HFFc6 (cell line): ENCODE results near the gene LMO1. TPM values are rescaled to one million over a fixed set of nuclear protein-coding genes. Genes with fewer than 3 reads are reported as not detected.

ENCODE experiments used
- DNase-seq: peaks from one replicate; pipeline ENCODE4 v3.0.0-alpha.2; 2018
- H3K27ac Mint-ChIP-seq: 2 replicates; pipeline ENCODE4 v1.8.0; 2020; ENCODE audit warnings: mild to moderate bottlenecking, mixed read lengths
- H3K27me3 Mint-ChIP-seq: 2 replicates; pipeline ENCODE4 v1.8.0; 2021; ENCODE audit warnings: mild to moderate bottlenecking, moderate library complexity, mixed read lengths; ENCODE audit not compliant: insufficient read depth
- H3K36me3 Mint-ChIP-seq: 2 replicates; pipeline ENCODE4 v1.8.0; 2021; ENCODE audit warnings: low read depth, mixed read lengths
- H3K4me1 Mint-ChIP-seq: 2 replicates; pipeline ENCODE4 v1.8.0; 2020; ENCODE audit warnings: low read depth, mixed read lengths
- H3K4me3 Mint-ChIP-seq: 2 replicates; pipeline ENCODE4 v1.8.0; 2020; ENCODE audit warnings: mild to moderate bottlenecking, moderate library complexity, mixed read lengths
- H3K9me3 Mint-ChIP-seq: 2 replicates; pipeline ENCODE4 v1.8.0; 2020; ENCODE audit warnings: mild to moderate bottlenecking, mixed read lengths
- total RNA-seq, 6 experiments: library from RNA; stranded (reverse); fragmentation: NEBNext Ultra II Directional; extraction: Animal tissue kit (Norgen Biotek cat#: 25700); gene quantifications; 2 replicates in 1 of 6; 3 replicates in 5 of 6; pipeline ENCODE4 v1.2.3, GENCODE V29; 2021
- TF ChIP-seq, protein P1 (sequence below): fragments of 200-600 bp; sonication (generic); IDR thresholded peaks from 2 replicates; pipeline ENCODE4 v1.5.0; 2021; ENCODE audit warnings: antibody characterized with exemption, mild to moderate bottlenecking

Gene LMO1
- total RNA-seq, 6 experiments from 2014 or later, result not detected

DNA sequence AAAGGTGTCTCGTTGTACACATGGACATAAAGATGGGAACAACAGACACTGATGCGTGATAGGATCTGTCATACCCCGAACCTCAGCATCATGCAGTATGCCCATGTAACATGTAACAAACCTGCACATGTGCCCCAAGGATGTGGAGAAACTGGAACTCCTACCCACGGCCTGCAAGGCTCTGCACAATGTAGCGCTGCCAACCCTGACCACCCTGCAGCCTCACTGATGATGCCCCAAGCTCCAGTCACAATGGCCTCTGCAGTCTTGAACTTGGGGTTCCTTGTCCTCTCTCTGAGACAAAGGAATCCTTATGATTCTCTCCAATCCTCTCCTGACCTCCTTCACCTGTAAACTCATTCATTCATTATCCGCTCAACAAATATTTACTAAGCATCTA, 14.2 kb downstream of the LMO1 start:
- Mint-ChIP-seq H3K27me3 (peaks cover 33% of the 10 kb centered on the region), H3K27ac (no peak overlapping the region), H3K4me1 (peaks cover 4% of the 10 kb centered on the region; the same call in 1 of the 2 replicates), H3K9me3 (no peaks in the 10 kb centered on the region), H3K4me3 (no peak overlapping the region), H3K36me3 (no peaks in the 10 kb centered on the region)
- TF ChIP-seq, protein P1, sequence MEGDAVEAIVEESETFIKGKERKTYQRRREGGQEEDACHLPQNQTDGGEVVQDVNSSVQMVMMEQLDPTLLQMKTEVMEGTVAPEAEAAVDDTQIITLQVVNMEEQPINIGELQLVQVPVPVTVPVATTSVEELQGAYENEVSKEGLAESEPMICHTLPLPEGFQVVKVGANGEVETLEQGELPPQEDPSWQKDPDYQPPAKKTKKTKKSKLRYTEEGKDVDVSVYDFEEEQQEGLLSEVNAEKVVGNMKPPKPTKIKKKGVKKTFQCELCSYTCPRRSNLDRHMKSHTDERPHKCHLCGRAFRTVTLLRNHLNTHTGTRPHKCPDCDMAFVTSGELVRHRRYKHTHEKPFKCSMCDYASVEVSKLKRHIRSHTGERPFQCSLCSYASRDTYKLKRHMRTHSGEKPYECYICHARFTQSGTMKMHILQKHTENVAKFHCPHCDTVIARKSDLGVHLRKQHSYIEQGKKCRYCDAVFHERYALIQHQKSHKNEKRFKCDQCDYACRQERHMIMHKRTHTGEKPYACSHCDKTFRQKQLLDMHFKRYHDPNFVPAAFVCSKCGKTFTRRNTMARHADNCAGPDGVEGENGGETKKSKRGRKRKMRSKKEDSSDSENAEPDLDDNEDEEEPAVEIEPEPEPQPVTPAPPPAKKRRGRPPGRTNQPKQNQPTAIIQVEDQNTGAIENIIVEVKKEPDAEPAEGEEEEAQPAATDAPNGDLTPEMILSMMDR, result no peak
- no peak for DNase-seq

DNA sequence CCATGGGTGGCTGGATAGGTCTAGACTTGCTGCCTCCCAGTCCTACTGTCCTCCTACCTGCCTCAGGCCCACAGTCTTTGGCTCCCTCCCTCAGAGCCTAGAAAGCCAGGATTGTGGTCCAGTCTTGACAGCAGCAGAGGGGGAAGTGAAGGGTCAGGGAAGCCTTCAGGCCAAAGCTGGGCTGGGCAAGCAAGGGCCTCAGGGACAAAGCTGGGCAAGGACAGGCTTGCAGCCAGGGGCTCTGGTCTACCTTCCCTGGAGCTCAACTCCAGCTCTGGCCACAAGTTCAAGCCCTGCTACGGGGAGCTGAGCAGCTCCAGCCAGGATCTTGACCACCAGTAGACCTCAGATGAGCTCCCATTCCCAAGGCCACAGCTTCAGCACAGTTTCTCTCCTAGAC, 14.9 kb downstream of the LMO1 start:
- Mint-ChIP-seq H3K4me3 (no peak overlapping the region), H3K4me1 (peaks cover 4% of the 10 kb centered on the region; the same call in 1 of the 2 replicates), H3K36me3 (no peaks in the 10 kb centered on the region), H3K27ac (no peak overlapping the region), H3K27me3 (peaks cover 39% of the 10 kb centered on the region), H3K9me3 (no peaks in the 10 kb centered on the region)
- no peak for DNase-seq
- TF ChIP-seq, protein P1, result no peak

DNA sequence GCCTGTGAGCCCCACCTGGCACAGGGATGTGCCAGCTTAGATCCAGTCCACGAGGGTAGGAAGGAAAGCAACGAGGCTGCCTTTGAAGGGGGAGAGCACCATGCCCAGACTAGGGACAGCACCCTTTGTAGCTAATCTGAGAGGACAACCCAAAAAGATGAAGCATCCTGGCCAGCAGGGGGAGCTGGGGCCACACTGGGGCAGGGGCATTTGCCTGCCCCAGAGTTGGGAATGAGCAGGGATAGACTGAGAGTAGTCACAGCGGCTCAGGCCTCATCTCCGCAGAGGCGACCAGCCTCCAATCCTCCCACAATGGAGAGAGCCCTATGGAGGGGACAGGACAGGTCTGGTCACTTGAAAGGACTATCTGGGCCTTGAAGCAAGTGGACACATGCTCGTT, 16.4 kb downstream of the LMO1 start:
- Mint-ChIP-seq H3K36me3 (no peaks in the 10 kb centered on the region), H3K4me1 (peaks cover under 1% of the 10 kb centered on the region; the same call in 1 of the 2 replicates), H3K4me3 (no peak overlapping the region), H3K27me3 (peaks cover 53% of the 10 kb centered on the region), H3K27ac (no peak overlapping the region), H3K9me3 (no peaks in the 10 kb centered on the region)
- DNase-seq, result no peak
- TF ChIP-seq, protein P1, result peak; percentile 78

DNA sequence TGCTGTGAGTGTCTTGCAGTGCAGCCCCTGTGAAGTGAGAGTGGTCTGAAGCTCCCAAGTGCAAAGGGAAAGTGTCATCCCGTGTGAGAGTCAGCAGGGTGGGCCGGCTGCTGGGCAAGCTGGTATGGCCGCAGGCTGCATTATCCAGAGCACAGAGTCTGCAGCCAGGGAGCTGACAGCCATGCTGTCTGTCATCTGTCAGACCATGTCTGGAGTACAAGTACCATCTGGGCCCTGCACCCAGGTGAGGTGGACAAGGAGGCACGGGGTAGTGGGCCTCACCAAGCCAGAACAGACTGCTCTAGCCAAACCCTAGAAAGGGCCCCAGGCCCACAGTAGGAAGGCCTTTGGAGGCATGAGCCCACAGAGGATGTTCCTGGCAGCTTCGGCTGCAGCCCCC, 20.2 kb downstream of the LMO1 start:
- TF ChIP-seq, protein P1, result no peak
- peaks cover 51% of the 10 kb centered on the region for H3K27me3 Mint-ChIP-seq
- no peak overlapping the region for H3K4me3 Mint-ChIP-seq
- no peak for DNase-seq
- H3K36me3 Mint-ChIP-seq, result no peaks in the 10 kb centered on the region
- H3K4me1 Mint-ChIP-seq, result no peaks in the 10 kb centered on the region
- no peak overlapping the region for H3K27ac Mint-ChIP-seq
- no peaks in the 10 kb centered on the region for H3K9me3 Mint-ChIP-seq

DNA sequence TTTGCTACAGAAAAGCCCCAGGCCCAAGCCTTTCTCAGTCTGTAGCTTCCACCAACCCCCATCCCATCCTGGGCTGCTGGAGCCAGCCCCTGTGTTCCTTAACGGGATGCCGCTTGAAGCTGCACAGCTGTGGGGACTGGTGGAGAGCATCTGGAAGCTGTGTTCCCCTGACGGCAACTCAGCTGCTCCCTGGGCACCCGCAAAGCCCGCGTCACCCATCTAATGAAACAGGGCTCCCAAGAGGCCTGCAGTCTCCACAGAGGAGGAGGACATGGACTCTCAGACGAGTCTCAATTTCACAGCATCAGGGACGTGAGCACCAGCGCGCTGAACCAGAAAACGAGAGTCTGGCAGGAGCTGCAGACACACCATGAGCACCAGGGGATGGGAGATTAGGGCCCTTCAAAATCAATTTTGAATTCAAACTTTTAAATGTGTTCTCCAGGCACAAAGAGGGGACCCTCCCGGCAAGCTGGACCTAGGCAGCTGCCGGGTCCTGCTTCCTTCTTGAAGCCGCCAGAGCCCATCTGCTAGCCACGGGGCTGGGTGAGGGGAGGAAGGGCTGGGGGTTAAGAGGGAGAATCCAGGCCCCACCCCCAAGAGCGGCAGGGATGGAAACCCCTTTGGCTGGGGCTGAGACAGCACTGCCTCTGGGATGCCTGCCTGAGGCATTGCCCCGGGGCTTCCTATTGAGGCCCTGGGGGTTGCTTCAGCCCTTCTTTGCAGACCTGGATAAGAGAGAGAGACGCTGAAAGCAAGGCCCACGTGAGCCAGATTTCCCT, 21.0 kb downstream of the LMO1 start:
- Mint-ChIP-seq H3K9me3 (no peaks in the 10 kb centered on the region), H3K4me3 (no peak overlapping the region), H3K36me3 (no peaks in the 10 kb centered on the region), H3K4me1 (no peaks in the 10 kb centered on the region), H3K27ac (no peak overlapping the region), H3K27me3 (peaks cover 51% of the 10 kb centered on the region)
- TF ChIP-seq, protein P1, result no peak
- DNase-seq, result no peak
